Esophagus muscularis mucosa (tissue), 4 donors: ENCODE data around the gene ASIP. TPM values are rescaled to one million over a fixed set of nuclear protein-coding genes. Genes with fewer than 3 reads are reported as not detected.

Experiments
- DNase-seq: peaks from one replicate; pipeline ENCODE4 v3.0.0-alpha.2; 2017; ENCODE audit errors: extremely low spot score
- H3K27ac ChIP-seq, 4 donors: fragments of 200-600 bp; sonication (generic); replicated peaks in 1 of 4; 1 replicate in 3 of 4; 2 replicates in 1 of 4; pipeline ENCODE4 v1.5.1; 2016 to 2019; ENCODE audit warnings: mild to moderate bottlenecking in 1 of 4
- H3K27me3 ChIP-seq, 4 donors: fragments of 200-600 bp; sonication (generic); one replicate each; pipeline versions ENCODE4 v1.5.1 to v1.6.0; 2016 to 2019
- H3K36me3 ChIP-seq, 4 donors: fragments of 200-600 bp; sonication (generic); one replicate each; pipeline ENCODE4 v1.5.1; 2016 to 2019
- H3K4me1 ChIP-seq, 4 donors: fragments of 200-600 bp; sonication (generic); one replicate each; pipeline ENCODE4 v1.5.1; 2016 to 2019
- H3K4me3 ChIP-seq, 4 donors: fragments of 200-600 bp; sonication (generic); 1 replicate in 2 of 4; 2 replicates in 2 of 4; pipeline ENCODE4 v1.5.1; 2016 to 2019; ENCODE audit warnings: mild to moderate bottlenecking in 4 of 4, moderate library complexity in 1 of 4
- H3K9me3 ChIP-seq, 4 donors: fragments of 200-600 bp; sonication (generic); 1 replicate in 3 of 4; 2 replicates in 1 of 4; pipeline ENCODE4 v1.5.1; 2016 to 2019
- EP300 ChIP-seq: sonication (generic); formaldehyde crosslinking; IDR thresholded peaks from one replicate; pipeline ENCODE4 v1.6.1; 2017; ENCODE audit warnings: antibody characterized with exemption
- POLR2A ChIP-seq: fragments of 450-650 bp; IDR thresholded peaks from one replicate; pipeline ENCODE4 v1.6.1; 2017; ENCODE audit warnings: antibody characterized with exemption, moderate library complexity, mild to moderate bottlenecking, low read depth
- POLR2AphosphoS5 ChIP-seq, 2 donors: sonication (generic); formaldehyde crosslinking; IDR thresholded peaks; one replicate each; pipeline ENCODE4 v1.6.1; 2017; ENCODE audit warnings: antibody characterized with exemption in 2 of 2
- WGBS: methylation state at CpG from one replicate; pipeline ENCODE4 v1.1.5; 2018; 5-methylcytosine and 5-hydroxymethylcytosine counted together
- intact Hi-C: fragments of 100-400 bp; cut with DNase I; formaldehyde crosslinking; loops from one replicate; pipeline ENCODE4 v1.15.1; 2023
- total RNA-seq, 4 donors: library from RNA; depleted of rRNA; stranded (reverse); fragments of >200 nt; gene quantifications; one replicate each; pipeline versions ENCODE4 v1.1.0 to v1.2.1, GENCODE V29; 2016
- TF ChIP-seq, protein P1 (sequence below), 3 experiments: fragments of 200-600 bp in 2 of 3; fragments of 450-650 bp in 1 of 3; sonication (generic) in 2 of 3; IDR thresholded peaks; one replicate each; pipeline ENCODE4 v1.5.1; 2017 to 2019; ENCODE audit warnings: antibody characterized with exemption in 3 of 3, mild to moderate bottlenecking in 2 of 3, moderate library complexity in 1 of 3

ASIP gene
- total RNA-seq, 4 donors from 2014 or later, result not detected

- WGBS, result 21% methylated on average over 18 of the region's 58 CpGs
- TF ChIP-seq POLR2A, result no peak
- TF ChIP-seq, protein P1, sequence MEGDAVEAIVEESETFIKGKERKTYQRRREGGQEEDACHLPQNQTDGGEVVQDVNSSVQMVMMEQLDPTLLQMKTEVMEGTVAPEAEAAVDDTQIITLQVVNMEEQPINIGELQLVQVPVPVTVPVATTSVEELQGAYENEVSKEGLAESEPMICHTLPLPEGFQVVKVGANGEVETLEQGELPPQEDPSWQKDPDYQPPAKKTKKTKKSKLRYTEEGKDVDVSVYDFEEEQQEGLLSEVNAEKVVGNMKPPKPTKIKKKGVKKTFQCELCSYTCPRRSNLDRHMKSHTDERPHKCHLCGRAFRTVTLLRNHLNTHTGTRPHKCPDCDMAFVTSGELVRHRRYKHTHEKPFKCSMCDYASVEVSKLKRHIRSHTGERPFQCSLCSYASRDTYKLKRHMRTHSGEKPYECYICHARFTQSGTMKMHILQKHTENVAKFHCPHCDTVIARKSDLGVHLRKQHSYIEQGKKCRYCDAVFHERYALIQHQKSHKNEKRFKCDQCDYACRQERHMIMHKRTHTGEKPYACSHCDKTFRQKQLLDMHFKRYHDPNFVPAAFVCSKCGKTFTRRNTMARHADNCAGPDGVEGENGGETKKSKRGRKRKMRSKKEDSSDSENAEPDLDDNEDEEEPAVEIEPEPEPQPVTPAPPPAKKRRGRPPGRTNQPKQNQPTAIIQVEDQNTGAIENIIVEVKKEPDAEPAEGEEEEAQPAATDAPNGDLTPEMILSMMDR (IDR thresholded peaks at IDR 0.05), result no peak
- TF ChIP-seq POLR2AphosphoS5 (IDR thresholded peaks at IDR 0.05), result no peak
- no peak for TF ChIP-seq EP300
- H3K9me3 ChIP-seq, result no peaks in the 10 kb centered on the region
- no peaks in the 10 kb centered on the region for H3K27me3 ChIP-seq
- DNase-seq, result no peak
- H3K4me3 ChIP-seq, result peak overlapping the region; percentile 52 to 58 (median 53)
- peak overlapping the region in 1 of 4 donors; percentile 25 for H3K27ac ChIP-seq
- no peaks in the 10 kb centered on the region for H3K36me3 ChIP-seq
- peaks cover 12 to 18% (median 15%) of the 10 kb centered on the region in 4 donors for H3K4me1 ChIP-seq
- intact Hi-C loops, result no loop called here
Measured at GRCh38 chr20:34268851-34269636, 27.8 kb downstream of the ASIP start.

GRCh38 chr20:34269996-34270627 is 28.9 kb downstream of the ASIP start:
- Histone ChIP-seq H3K4me3 (no peak overlapping the region), H3K9me3 (no peaks in the 10 kb centered on the region), H3K27ac (no peak overlapping the region), H3K36me3 (peaks cover 0 to 7% (median under 1%) of the 10 kb centered on the region in 4 donors), H3K4me1 (peaks cover 12 to 18% (median 15%) of the 10 kb centered on the region in 4 donors), H3K27me3 (no peaks in the 10 kb centered on the region)
- intact Hi-C loops, result no loop called here
- no peak for DNase-seq
- no peak for TF ChIP-seq POLR2A
- TF ChIP-seq EP300, result no peak
- TF ChIP-seq POLR2AphosphoS5 (IDR thresholded peaks at IDR 0.05), result no peak
- TF ChIP-seq, protein P1 (IDR thresholded peaks at IDR 0.05), result no peak
- WGBS, result 77% methylated on average over 9 of the region's 9 CpGs

- Histone ChIP-seq H3K27me3 (no peaks in the 10 kb centered on the region), H3K27ac (no peak overlapping the region), H3K36me3 (peaks cover 0 to 22% (median 12%) of the 10 kb centered on the region in 4 donors), H3K9me3 (no peaks in the 10 kb centered on the region), H3K4me1 (peaks cover 12 to 18% (median 15%) of the 10 kb centered on the region in 4 donors), H3K4me3 (no peak overlapping the region)
- WGBS, result 85% methylated on average over 2 of the region's 2 CpGs
- no peak for TF ChIP-seq POLR2AphosphoS5 (IDR thresholded peaks at IDR 0.05)
- TF ChIP-seq EP300, result no peak
- no peak for TF ChIP-seq POLR2A
- TF ChIP-seq, protein P1 (IDR thresholded peaks at IDR 0.05), result no peak
- DNase-seq, result no peak
- intact Hi-C loops, result no loop called here
Measured at GRCh38 chr20:34271956-34272355, 30.7 kb downstream of the ASIP start.

DNA sequence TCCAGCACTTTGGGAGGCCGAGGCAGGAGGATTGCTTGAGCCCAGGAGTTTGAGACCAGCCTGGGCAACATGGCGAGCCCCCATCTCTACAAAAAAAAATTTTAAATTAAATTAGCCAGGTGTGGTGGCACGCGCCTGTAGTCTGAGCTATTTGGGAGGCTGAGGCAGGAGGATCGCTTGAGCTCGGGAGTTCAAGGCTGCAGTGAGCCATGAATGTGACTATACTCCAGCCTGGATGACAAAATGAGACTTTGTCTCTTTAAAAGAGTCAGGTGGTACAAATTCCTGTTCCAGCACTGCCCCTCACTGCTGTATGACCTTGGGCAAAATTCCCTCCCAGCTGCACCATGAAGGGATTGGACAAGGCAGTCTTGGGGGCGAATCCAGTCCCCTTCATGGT is 33.5 kb downstream of the ASIP start:
- WGBS, result 93% methylated on average over 7 of the region's 7 CpGs
- no peaks in the 10 kb centered on the region for H3K9me3 ChIP-seq
- H3K4me1 ChIP-seq, result peaks cover 0 to 7% (median 2%) of the 10 kb centered on the region in 4 donors
- TF ChIP-seq, protein P1 (IDR thresholded peaks at IDR 0.05), result no peak
- no peak for TF ChIP-seq POLR2AphosphoS5 (IDR thresholded peaks at IDR 0.05)
- no peak for TF ChIP-seq POLR2A
- TF ChIP-seq EP300, result no peak
- H3K27ac ChIP-seq, result no peak overlapping the region
- DNase-seq, result no peak
- intact Hi-C loops, result no loop called here
- H3K27me3 ChIP-seq, result no peaks in the 10 kb centered on the region
- H3K36me3 ChIP-seq, result peaks cover 0 to 48% (median 29%) of the 10 kb centered on the region in 4 donors
- H3K4me3 ChIP-seq, result no peak overlapping the region
